Glomerular visceral epithelial cell (primary cell): Measurements from ENCODE around the gene CLDND2.
"Not testable (repeated sequence)": the region's sequence is repeated elsewhere in the genome, so short reads cannot be mapped to it uniquely, and the experiment has no call there.

Experiments used
- DNase-seq: peaks from one replicate; pipeline ENCODE4 v3.0.0-alpha.2; 2016; ENCODE audit errors: extremely low spot score

CLDND2 gene

GRCh38 chr19:51368366-51369282 is at the start of gene CLDND2:
Gene CLDND2 (minus strand): TSS chr19:51369003. CDS start chr19:51368577, 426 bp downstream.
- DNase-seq = no peak

GRCh38 chr19:51417810-51418157 is 49.0 kb upstream of the CLDND2 start:
- no peak for DNase-seq

DNA sequence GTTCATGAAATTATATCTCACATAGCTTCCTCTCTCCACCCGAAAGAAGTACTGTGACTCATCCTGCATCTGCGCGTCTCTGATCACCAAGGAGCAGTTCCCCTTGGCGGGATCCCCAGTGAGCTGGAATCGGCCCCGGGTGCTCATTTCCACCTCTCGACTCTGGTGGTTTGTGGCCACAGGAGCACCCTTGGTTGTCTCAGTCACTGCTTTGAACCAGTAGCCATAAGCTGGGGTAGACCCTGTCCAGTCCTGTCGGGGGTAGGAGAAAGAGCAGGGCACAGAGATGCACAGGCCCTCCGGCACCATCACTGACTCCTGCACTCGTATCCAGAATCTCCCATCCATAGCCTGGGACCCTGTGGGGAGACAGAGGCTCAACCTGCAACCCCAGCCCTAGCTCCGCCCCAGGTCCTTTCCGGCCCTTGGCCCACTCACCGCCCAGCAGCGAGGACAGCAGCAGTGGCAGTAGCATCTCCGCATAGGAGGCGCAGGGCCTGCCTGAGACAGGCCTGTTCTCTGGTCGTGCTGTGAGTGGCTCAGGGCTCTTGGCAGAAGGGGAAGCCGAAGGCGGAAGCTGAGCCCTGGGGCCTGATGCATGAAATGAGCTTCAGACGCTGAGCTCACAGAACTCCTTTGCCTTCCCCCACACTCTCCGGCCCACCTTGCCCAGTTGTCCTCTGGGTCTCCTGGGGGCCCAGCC is 48.5 kb upstream of the CLDND2 start, which contains the start of gene SIGLEC10:
TSS of gene SIGLEC10 (minus strand) at position 536 of the 703 bp plus-strand sequence. CDS start at position 475, 61 bp downstream.
- no peak for DNase-seq

DNA sequence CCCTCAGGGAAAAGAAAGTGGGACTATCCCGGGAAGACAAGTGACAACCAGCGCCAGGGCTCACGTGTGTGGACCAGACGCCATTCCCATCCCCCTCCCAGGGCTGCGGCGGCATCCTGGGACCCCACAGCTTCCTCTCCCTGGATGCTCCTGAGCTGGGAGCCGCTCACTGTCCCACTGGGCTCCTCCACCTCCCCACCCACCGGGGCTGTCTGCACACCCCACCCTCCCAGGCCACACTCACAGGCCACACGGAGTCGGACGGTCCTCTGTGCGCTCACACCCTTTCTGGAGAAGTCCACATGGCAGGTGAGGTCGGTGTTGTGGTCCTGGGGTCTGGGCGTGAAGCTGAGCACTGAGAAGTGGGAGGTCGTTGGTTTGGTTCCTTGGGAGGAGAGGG is 47.6 kb upstream of the CLDND2 start:
- DNase-seq = not testable (repeated sequence)

- no peak for DNase-seq
Measured at GRCh38 chr19:51415187-51415586, 46.4 kb upstream of the CLDND2 start.

DNA sequence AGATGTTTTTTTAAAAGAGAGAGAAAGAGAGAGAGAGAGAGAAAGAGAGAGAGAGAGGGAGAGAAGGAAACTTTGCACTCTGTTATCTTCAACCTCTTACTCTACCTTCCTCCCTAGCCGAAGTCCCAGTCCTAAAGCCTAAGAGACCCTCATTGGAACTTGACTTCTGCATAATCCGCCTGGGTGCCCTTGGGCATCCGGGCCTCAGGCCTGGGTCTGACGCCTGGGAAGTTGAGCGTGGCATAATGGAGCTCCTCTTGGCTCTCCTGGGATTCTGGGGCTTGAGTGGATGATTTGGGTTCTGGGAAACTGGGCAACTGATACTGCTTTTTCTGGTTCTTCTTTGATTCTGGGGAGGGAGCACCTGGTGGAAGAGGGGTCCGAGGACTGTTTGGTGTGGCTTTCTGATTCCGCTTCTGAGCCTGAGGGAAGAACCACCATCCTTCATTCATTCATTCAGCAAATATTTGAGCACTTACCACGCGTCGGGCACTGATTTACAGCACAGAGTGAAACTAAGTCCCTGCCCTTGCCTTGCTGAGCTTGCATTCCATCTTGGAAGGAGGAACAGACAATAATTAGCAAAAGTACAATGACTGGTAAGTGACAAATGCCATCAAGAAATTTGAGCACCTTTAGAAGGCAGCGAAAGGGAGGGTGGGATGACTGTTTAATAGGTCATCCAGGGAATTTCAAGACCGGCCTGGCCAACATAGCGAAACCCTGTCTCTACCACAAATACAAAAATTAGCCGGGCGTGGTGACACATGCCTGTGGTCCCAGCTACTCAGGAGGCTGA is 42.3 kb upstream of the CLDND2 start:
- no peak for DNase-seq

GRCh38 chr19:51407511-51408131 is 38.8 kb upstream of the CLDND2 start:
- DNase-seq = peak; percentile 37

GRCh38 chr19:51402117-51402516 is 33.3 kb upstream of the CLDND2 start:
- no peak for DNase-seq

DNA sequence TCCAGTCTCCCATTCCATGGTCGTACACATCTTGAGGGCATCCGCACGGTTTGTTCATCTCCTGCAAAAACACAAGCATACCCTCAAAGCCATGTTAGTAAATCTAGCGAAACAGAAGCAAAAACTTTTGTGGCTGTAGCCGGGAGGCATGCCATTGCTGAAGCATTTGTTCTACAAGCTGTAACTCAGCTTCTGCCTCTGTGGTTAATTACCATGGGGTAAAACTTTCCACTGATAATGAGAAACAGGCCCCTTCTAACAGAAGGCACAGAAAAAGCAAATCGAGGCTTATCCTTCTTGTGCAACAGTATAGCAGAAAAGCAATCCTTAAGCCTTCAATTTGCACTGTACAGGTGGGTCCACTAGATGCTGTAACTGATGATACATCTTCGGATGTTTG is 31.1 kb upstream of the CLDND2 start:
- DNase-seq = not testable (repeated sequence)

GRCh38 chr19:51399231-51399630 is 30.4 kb upstream of the CLDND2 start:
- no peak for DNase-seq

- no peak for DNase-seq
Measured at GRCh38 chr19:51398096-51398704, 29.4 kb upstream of the CLDND2 start.

DNA sequence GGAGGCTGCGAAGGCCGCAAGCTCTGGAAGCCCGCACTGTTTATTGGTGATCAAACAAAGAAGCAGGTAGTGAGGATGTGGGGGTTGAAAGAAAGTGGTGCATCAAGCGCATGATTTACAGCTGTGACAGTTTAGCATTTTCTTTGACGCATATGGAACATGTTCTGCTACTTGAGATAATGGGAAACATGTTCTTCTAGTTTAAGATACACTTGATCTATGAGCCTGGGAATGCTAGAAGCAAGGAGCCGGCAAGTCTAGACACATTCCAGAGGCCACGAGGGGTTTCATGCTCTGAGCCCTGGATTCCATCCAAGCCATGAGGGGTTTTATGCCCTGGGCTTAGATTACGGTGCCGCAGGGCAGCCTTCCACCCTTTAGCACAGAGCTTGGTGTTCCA is 28.6 kb upstream of the CLDND2 start:
- not testable (repeated sequence) for DNase-seq

DNA sequence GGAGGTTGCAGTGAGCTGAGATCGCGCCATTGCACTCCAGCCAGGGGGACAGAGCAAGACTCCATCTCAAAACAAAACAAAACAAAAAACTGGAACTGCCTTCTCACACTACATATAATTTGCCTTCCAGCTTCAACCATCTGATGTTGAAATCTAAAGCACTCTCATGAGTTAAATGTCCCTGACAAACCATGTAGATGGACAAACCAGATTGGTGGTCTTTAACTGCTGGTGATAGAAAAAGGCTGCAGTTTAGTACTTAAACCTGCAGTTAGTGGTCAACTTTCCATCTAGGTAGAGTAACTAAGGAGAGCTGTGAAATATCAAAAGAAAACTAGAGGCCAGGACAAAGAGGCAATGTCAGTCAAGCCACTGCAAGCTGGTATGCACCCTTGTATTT is 27.4 kb upstream of the CLDND2 start:
- no peak for DNase-seq

GRCh38 chr19:51394050-51394836 is 25.4 kb upstream of the CLDND2 start:
- peak; percentile 98 for DNase-seq

- no peak for DNase-seq
Measured at GRCh38 chr19:51392701-51393100, 23.9 kb upstream of the CLDND2 start.

DNA sequence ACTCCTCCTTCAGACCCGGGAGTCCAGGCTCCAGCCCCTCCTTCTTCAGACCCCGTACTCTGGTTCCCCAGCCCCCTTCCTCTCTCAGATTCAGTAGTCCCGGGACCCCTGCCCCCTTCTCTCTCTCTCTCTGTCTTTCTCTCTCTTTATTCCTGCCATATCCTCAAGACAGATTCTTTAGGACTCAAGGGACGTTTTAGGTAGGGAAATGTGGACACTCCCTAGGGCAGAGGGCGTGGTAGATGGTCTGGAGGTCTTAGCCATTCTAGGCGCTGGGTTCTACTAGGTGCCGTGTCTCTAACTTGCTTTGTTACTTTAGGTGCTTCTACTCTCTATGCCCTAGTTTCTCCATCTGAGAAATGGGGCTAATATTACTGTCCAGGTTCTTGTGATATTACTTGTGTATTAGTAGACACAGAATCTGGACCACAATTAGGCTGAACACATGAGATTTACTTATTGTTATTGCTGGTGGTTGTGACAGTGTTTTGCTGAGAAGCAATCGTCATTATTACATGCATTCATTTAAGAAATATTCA is 22.3 kb upstream of the CLDND2 start:
- no peak for DNase-seq

- no peak for DNase-seq
Measured at GRCh38 chr19:51389143-51389542, 20.3 kb upstream of the CLDND2 start.

DNA sequence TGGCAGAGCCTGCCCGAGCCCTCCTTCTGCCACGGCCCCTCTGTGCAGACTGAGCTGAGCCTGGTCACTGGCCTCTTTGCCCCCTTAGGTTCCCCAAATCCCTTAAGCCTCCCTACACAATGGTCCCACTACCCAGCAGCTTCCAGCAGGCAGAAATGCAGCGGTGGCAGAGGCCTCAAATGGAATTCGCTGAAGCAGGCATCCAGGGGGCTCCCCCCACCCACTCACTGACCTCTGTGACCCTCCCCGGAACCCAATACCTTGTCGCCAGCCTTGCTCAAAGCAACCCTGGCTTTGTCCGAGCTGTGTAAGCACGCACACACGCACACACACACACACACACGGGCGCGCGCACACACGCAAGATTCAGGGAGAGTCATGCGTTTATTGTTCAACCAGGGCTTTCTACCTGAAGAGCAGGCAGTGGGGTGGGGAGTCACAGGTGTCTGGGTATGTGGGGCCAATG is 19.2 kb upstream of the CLDND2 start, which contains the start of gene LIM2:
TSS of gene LIM2 (minus strand) at position 51 of the 466 bp plus-strand sequence. CDS start 531 bp downstream, outside the sequence.
- DNase-seq = no peak

GRCh38 chr19:51386882-51387520 is 18.2 kb upstream of the CLDND2 start:
- no peak for DNase-seq
